H9 (cell line): ENCODE data around the gene VSTM4. TPM values are rescaled to one million over a fixed set of nuclear protein-coding genes. Genes with fewer than 3 reads are reported as not detected.

Experiments
- DNase-seq: peaks from one replicate; pipeline ENCODE4 v3.0.0-alpha.2; 2017
- H2AFZ ChIP-seq: one replicate; pipeline ENCODE4 v1.6.1; 2013; ENCODE audit warnings: mild to moderate bottlenecking, low read length, control low read depth, moderate library complexity
- H2AK5ac ChIP-seq: 2 replicates; pipeline ENCODE4 v1.6.1; 2013; ENCODE audit warnings: low read length, control low read depth, mixed read lengths; ENCODE audit not compliant: insufficient read length
- H2BK120ac ChIP-seq: one replicate; pipeline ENCODE4 v1.6.1; 2013; ENCODE audit warnings: low read depth, mild to moderate bottlenecking, low read length, control low read depth, inconsistent platforms; ENCODE audit not compliant: poor library complexity, severe bottlenecking
- H2BK12ac ChIP-seq: 2 replicates; pipeline ENCODE4 v1.6.1; 2013; ENCODE audit warnings: low read length, control low read depth, mixed read lengths, low read depth; ENCODE audit not compliant: insufficient read length
- H2BK15ac ChIP-seq: 2 replicates; pipeline ENCODE4 v1.6.1; 2013; ENCODE audit warnings: low read depth, low read length, control low read depth
- H2BK20ac ChIP-seq: one replicate; pipeline ENCODE4 v1.6.1; 2013; ENCODE audit warnings: low read depth, mild to moderate bottlenecking, low read length, control low read depth, inconsistent platforms; ENCODE audit not compliant: poor library complexity, severe bottlenecking
- H2BK5ac ChIP-seq: 2 replicates; pipeline ENCODE4 v1.6.1; 2013; ENCODE audit warnings: low read length, control low read depth, mixed read lengths; ENCODE audit not compliant: insufficient read length
- H3K14ac ChIP-seq: 2 replicates; pipeline ENCODE4 v1.6.1; 2013; ENCODE audit warnings: low read length, control low read depth; ENCODE audit not compliant: insufficient read depth
- H3K18ac ChIP-seq: 2 replicates; pipeline ENCODE4 v1.6.1; 2013; ENCODE audit warnings: low read depth, mild to moderate bottlenecking, mixed read lengths, low read length, control low read depth; ENCODE audit not compliant: insufficient read length
- H3K23ac ChIP-seq: 2 replicates; pipeline ENCODE4 v1.6.1; 2013; ENCODE audit warnings: low read length, control low read depth, mixed read lengths, low read depth; ENCODE audit not compliant: insufficient read length
- H3K23me2 ChIP-seq: 2 replicates; pipeline ENCODE4 v1.6.1; 2013; ENCODE audit warnings: low read depth, mild to moderate bottlenecking, mixed read lengths, low read length, control low read depth; ENCODE audit not compliant: insufficient read length, poor library complexity, severe bottlenecking
- H3K27ac ChIP-seq: 2 replicates; pipeline ENCODE4 v1.5.1; 2013; ENCODE audit warnings: low read length, control low read depth, mixed read lengths, low read depth; ENCODE audit not compliant: insufficient read length
- H3K27me3 ChIP-seq: 2 replicates; pipeline ENCODE4 v1.6.1; 2013; ENCODE audit warnings: low read length, control low read depth, inconsistent platforms; ENCODE audit not compliant: insufficient read depth
- H3K4ac ChIP-seq: 2 replicates; pipeline ENCODE4 v1.6.1; 2013; ENCODE audit warnings: low read depth, mild to moderate bottlenecking, control low read depth, inconsistent platforms, low read length, moderate library complexity
- H3K4me1 ChIP-seq: 2 replicates; pipeline ENCODE4 v1.6.1; 2013; ENCODE audit warnings: low read length, control low read depth, inconsistent platforms; ENCODE audit not compliant: insufficient read depth
- H3K4me2 ChIP-seq: 2 replicates; pipeline ENCODE4 v1.6.1; 2013; ENCODE audit warnings: low read length, control low read depth, mixed read lengths; ENCODE audit not compliant: insufficient read length, insufficient read depth
- H3K56ac ChIP-seq: 2 replicates; pipeline ENCODE4 v1.6.1; 2013; ENCODE audit warnings: low read depth, mild to moderate bottlenecking, mixed read lengths, low read length, control low read depth; ENCODE audit not compliant: insufficient read length
- H3K79me1 ChIP-seq: 2 replicates; pipeline ENCODE4 v1.6.1; 2013; ENCODE audit warnings: low read depth, mild to moderate bottlenecking, moderate library complexity, low read length, control low read depth, inconsistent platforms; ENCODE audit not compliant: insufficient read depth, poor library complexity, severe bottlenecking
- H3K79me2 ChIP-seq: 2 replicates; pipeline ENCODE4 v1.6.1; 2013; ENCODE audit warnings: low read length, control low read depth, inconsistent platforms; ENCODE audit not compliant: insufficient read depth
- H3K9ac ChIP-seq: 2 replicates; pipeline ENCODE4 v1.6.1; 2013; ENCODE audit warnings: low read length, control low read depth, mixed read lengths; ENCODE audit not compliant: insufficient read length; ENCODE audit errors: extremely low read depth
- H3K9me3 ChIP-seq: one replicate; pipeline ENCODE4 v1.6.1; 2013; ENCODE audit warnings: low read depth, low read length, inconsistent platforms; ENCODE audit not compliant: control insufficient read depth
- H3T11ph ChIP-seq: one replicate; pipeline ENCODE4 v1.6.1; 2013; ENCODE audit warnings: mild to moderate bottlenecking, low read length, control low read depth, inconsistent platforms
- H4K20me1 ChIP-seq: one replicate; pipeline ENCODE4 v1.6.1; 2013; ENCODE audit not compliant: control insufficient read depth, insufficient read length, insufficient read depth
- H4K5ac ChIP-seq: 2 replicates; pipeline ENCODE4 v1.6.1; 2013; ENCODE audit warnings: low read depth, mild to moderate bottlenecking, mixed read lengths, low read length, control low read depth; ENCODE audit not compliant: insufficient read length
- H4K8ac ChIP-seq: replicated peaks from 2 replicates; pipeline ENCODE4 v1.6.1; 2013; ENCODE audit warnings: low read length, control low read depth, mixed read lengths, low read depth; ENCODE audit not compliant: insufficient read length
- H4K91ac ChIP-seq: 2 replicates; pipeline ENCODE4 v1.6.1; 2013; ENCODE audit warnings: low read depth, mild to moderate bottlenecking, moderate library complexity, mixed read lengths, low read length, control low read depth; ENCODE audit not compliant: insufficient read length
- H3K27ac Mint-ChIP-seq, 3 experiments: 2 replicates in 2 of 3; 3 replicates in 1 of 3; pipeline ENCODE4 v1.8.0; 2020 to 2021; ENCODE audit warnings: mixed read lengths in 3 of 3, mild to moderate bottlenecking in 1 of 3, moderate library complexity in 1 of 3
- H3K27me3 Mint-ChIP-seq: 2 replicates; pipeline ENCODE4 v1.8.0; 2021; ENCODE audit warnings: low read depth, mild to moderate bottlenecking, moderate library complexity, mixed read lengths
- H3K36me3 Mint-ChIP-seq, 3 experiments: 2 replicates in 2 of 3; 3 replicates in 1 of 3; pipeline ENCODE4 v1.8.0; 2020 to 2021; ENCODE audit warnings: low read depth in 3 of 3, mixed read lengths in 3 of 3; ENCODE audit not compliant: insufficient read depth in 1 of 3
- H3K4me1 Mint-ChIP-seq, 2 experiments: 2 replicates each; pipeline ENCODE4 v1.8.0; 2020; ENCODE audit warnings: mixed read lengths in 2 of 2
- H3K4me3 Mint-ChIP-seq, 2 experiments: 2 replicates in 1 of 2; 3 replicates in 1 of 2; pipeline ENCODE4 v1.8.0; 2020 to 2021; ENCODE audit warnings: mild to moderate bottlenecking in 2 of 2, mixed read lengths in 2 of 2, moderate library complexity in 1 of 2
- H3K9me3 Mint-ChIP-seq, 2 experiments: 2 replicates in 1 of 2; 3 replicates in 1 of 2; pipeline ENCODE4 v1.8.0; 2020; ENCODE audit warnings: mild to moderate bottlenecking in 2 of 2, mixed read lengths in 2 of 2, moderate library complexity in 1 of 2
- WGBS: extraction: QIAGEN DNeasy Blood & Tissue Kit; methylation state at CpG from one replicate; pipeline ENCODE4 v1.1.7; 2013; ENCODE audit warnings: missing lambda C conversion rate, low lambda C conversion rate, mixed read lengths; ENCODE audit not compliant: insufficient read length; ENCODE audit errors: extremely low coverage; 5-methylcytosine and 5-hydroxymethylcytosine counted together
- total RNA-seq: library from RNA; stranded (reverse); gene quantifications from 2 replicates; pipeline ENCODE4 v1.2.1, GENCODE V29; 2021
- TF ChIP-seq, protein P1 (sequence below): fragments of 200-600 bp; sonication (generic); conservative IDR thresholded peaks from 3 replicates; pipeline ENCODE4 v1.8.0; 2021; ENCODE audit warnings: antibody characterized with exemption, mild to moderate bottlenecking

The VSTM4 gene
- total RNA-seq, 1 experiment from 2014 or later = 0.44 TPM

DNA sequence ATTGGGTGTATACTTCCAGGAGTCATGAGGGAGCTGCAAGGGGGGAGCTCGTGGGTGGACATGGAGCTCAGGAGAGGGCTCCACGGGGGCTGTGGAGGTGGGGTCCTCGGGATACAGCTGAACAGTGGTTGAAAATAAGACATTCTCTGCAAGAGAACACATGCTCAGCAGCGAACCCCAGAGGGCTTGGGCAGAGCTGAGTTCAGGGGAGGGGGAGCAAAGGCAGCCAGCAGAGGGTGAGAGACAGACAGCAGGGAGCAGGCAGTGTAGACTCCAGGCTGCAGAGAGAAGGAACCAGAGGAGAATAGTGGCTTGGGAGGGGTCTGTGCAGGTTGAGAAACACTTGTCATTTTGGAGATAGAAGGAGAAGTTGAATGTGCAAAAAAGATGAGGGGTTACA, 102.7 kb downstream of the VSTM4 start:
- H2BK120ac ChIP-seq = no peak overlapping the region
- H4K20me1 ChIP-seq = no peaks in the 10 kb centered on the region
- H3K79me1 ChIP-seq = no peaks in the 10 kb centered on the region
- H3K14ac ChIP-seq = no peak overlapping the region
- no peak overlapping the region for H4K91ac ChIP-seq
- H3T11ph ChIP-seq = no peak overlapping the region
- H2BK5ac ChIP-seq = no peak overlapping the region
- H2BK15ac ChIP-seq = no peak overlapping the region
- Mint-ChIP-seq H3K36me3 (no peaks in the 10 kb centered on the region), H3K4me3 (no peak overlapping the region), H3K9me3 (no peaks in the 10 kb centered on the region), H3K27me3 (peaks cover 3% of the 10 kb centered on the region), H3K27ac (peak overlapping the region in 1 of 3 experiments; percentile 43; a peak in 1 of 7 replicates), H3K4me1 (peaks cover 9 to 12% of the 10 kb centered on the region in 2 experiments)
- no peaks in the 10 kb centered on the region for H3K23me2 ChIP-seq
- H2AFZ ChIP-seq = no peak overlapping the region
- H3K56ac ChIP-seq = no peak overlapping the region
- H3K23ac ChIP-seq = no peak overlapping the region
- H3K18ac ChIP-seq = no peak overlapping the region
- no peak overlapping the region for H2BK12ac ChIP-seq
- DNase-seq = no peak
- H2AK5ac ChIP-seq = no peak overlapping the region
- no peak overlapping the region for H4K8ac ChIP-seq
- H3K4ac ChIP-seq = no peak overlapping the region
- TF ChIP-seq, protein P1, sequence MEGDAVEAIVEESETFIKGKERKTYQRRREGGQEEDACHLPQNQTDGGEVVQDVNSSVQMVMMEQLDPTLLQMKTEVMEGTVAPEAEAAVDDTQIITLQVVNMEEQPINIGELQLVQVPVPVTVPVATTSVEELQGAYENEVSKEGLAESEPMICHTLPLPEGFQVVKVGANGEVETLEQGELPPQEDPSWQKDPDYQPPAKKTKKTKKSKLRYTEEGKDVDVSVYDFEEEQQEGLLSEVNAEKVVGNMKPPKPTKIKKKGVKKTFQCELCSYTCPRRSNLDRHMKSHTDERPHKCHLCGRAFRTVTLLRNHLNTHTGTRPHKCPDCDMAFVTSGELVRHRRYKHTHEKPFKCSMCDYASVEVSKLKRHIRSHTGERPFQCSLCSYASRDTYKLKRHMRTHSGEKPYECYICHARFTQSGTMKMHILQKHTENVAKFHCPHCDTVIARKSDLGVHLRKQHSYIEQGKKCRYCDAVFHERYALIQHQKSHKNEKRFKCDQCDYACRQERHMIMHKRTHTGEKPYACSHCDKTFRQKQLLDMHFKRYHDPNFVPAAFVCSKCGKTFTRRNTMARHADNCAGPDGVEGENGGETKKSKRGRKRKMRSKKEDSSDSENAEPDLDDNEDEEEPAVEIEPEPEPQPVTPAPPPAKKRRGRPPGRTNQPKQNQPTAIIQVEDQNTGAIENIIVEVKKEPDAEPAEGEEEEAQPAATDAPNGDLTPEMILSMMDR = no peak
- no peak overlapping the region for H3K27ac ChIP-seq
- no CpG with 5 or more reads among the region's 4 CpGs for WGBS
- H2BK20ac ChIP-seq = no peak overlapping the region
- no peaks in the 10 kb centered on the region for H3K79me2 ChIP-seq
- H3K4me1 ChIP-seq = no peaks in the 10 kb centered on the region
- no peaks in the 10 kb centered on the region for H3K27me3 ChIP-seq
- no peaks in the 10 kb centered on the region for H3K9me3 ChIP-seq
- no peak overlapping the region for H3K9ac ChIP-seq
- no peak overlapping the region for H4K5ac ChIP-seq
- no peak overlapping the region for H3K4me2 ChIP-seq
